T-helper 1 cell (primary cell): ENCODE data around the gene PEF1.

Experiments used
- DNase-seq, 5 donors: peaks; one replicate each; pipeline ENCODE4 v3.0.0-alpha.2; 2012 to 2020

Gene PEF1

DNA sequence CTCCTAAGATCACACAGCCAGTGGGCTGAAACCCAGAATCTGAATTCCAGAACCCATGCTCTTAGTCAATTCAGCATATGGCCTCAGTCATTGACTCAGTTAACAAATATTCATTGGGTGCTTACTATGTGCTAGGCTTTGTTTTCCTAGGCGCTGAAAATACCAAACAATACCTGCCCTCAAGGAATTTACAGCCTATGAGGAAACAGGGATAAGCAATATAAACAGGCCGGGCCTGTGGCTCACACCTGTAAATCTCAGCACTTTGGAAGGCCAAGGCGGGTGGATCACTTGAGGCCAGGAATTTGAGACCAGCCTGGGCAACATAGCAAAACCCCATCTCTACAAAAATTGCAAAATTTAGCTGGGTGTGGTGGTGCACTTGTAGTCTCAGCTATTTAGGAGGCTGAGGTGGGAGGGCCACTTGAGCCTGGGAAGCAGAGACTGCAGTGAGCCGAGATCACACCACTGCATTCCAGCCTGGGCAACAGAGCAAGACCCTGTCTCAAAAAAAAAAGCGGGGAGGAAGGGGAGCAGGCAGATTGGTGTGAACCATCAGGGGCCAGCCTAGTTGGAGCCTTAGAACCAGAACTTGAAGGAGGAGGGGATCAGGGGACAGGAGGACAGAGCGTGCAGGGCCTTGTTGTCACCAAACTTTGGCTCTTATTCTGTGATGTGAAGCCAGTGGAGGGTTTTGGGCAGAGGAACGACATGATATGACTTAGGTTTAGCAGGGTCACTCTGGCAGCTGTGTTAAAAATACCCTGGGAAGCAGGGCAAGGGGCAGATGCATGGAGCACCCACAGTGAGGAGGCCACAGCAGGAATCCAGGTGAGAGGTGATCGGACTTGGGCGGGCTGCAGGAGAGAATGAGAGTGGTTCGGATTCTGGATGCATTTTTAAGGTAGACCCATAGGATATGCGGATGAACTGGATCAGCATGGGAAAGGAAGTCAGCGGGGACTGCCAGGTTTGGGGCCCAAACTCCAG lies 62.6 kb downstream of the PEF1 start:
- DNase-seq, result no peak

DNA sequence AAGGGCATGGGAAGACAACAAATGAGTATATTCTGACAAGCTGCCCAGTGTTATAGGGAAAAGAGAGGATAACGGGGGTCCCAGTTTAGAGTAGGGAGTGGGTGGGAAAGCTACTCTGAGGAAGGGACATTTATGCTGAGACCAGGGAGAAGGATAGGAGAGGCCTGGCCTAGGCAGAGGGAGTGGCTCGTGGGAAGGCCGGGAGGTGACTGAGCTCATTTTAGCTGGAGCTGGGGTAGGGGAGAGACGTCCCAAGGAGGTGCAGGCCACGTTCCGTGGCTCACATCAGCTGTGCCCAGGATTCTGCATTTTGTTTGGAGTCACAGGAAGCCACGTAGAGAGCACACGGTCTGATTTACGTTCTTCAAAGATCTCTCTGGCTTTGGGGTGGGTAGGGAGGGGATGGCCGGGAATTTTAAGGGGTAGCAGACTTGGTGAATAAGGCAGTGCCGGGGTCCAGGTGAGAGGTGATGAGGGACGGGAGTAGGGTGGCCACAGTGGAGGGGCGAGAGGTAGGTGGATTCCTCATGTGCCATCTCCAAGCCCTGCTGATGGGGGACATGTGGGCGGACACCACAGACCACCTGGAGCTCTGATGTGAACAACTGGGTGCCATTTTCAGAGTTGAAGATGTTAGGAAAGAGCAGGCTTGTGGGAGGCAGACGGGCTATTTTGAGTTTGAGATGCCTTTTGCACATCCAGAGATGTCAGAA lies 63.6 kb downstream of the PEF1 start:
- no peak for DNase-seq

DNA sequence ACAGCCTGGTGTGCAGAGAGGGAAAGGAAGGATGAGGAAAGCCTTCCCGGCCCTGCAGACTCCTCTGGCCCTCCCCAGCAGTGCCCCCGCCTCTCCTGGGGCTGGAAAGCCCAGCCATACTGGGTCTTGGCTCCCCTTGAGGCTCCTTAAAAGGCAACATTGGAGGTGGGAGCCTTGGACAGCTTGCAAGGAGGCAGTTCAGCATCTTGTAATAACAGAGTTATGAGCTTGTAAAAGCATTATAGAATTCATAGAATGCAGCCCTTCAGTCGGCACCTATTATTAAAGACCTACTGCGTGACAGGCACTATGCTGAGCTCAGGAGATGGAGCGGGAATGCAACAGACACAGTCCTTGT lies 64.2 kb downstream of the PEF1 start:
- DNase-seq, result no peak
